SHP77 (cell line): Measurements from ENCODE around the gene FAM204A.

ENCODE experiments used
- DNase-seq, 2 experiments: peaks; one replicate each; lab custom pipeline; 2025; lab: John Stamatoyannopoulos, UW

Gene FAM204A

GRCh38 chr10:118341791-118342637 is at the start of gene FAM204A:
Gene FAM204A, minus strand, starts transcription at chr10:118342324. Its CDS starts 5,909 bp downstream, at chr10:118336415.
- peak; percentile 91 for DNase-seq

- DNase-seq = no peak
Measured at GRCh38 chr10:118383699-118384098, 41.6 kb upstream of the FAM204A start.

GRCh38 chr10:118383063-118383689 is 41.1 kb upstream of the FAM204A start:
- no peak for DNase-seq

- DNase-seq = no peak
Measured at GRCh38 chr10:118374404-118374803, 32.3 kb upstream of the FAM204A start.

- no peak for DNase-seq
Measured at GRCh38 chr10:118373786-118374185, 31.7 kb upstream of the FAM204A start.

- no peak for DNase-seq
Measured at GRCh38 chr10:118370499-118370898, 28.4 kb upstream of the FAM204A start.

GRCh38 chr10:118369641-118370205 is 27.6 kb upstream of the FAM204A start:
- peak; percentile 83 to 87 for DNase-seq

- no peak for DNase-seq
Measured at GRCh38 chr10:118365702-118366101, 23.6 kb upstream of the FAM204A start.

- no peak for DNase-seq
Measured at GRCh38 chr10:118362103-118362502, 20.0 kb upstream of the FAM204A start.

GRCh38 chr10:118358327-118358726 is 16.2 kb upstream of the FAM204A start:
- DNase-seq = no peak

GRCh38 chr10:118357841-118358240 is 15.7 kb upstream of the FAM204A start:
- no peak for DNase-seq

GRCh38 chr10:118356628-118357027 is 14.5 kb upstream of the FAM204A start:
- no peak for DNase-seq

GRCh38 chr10:118355234-118355633 is 13.1 kb upstream of the FAM204A start:
- DNase-seq = no peak

GRCh38 chr10:118349235-118349634 is 7.1 kb upstream of the FAM204A start:
- DNase-seq = no peak

GRCh38 chr10:118343549-118343948 is 1.4 kb upstream of the FAM204A start:
- no peak for DNase-seq

GRCh38 chr10:118343115-118343514 is 991 bp upstream of the FAM204A start:
- no peak for DNase-seq

GRCh38 chr10:118342638-118343020 is 505 bp upstream of the FAM204A start:
- no peak for DNase-seq

- no peak for DNase-seq
Measured at GRCh38 chr10:118340486-118340885, 1.6 kb downstream of the FAM204A start.

GRCh38 chr10:118339111-118339510 is 3.0 kb downstream of the FAM204A start:
- DNase-seq = no peak

- no peak for DNase-seq
Measured at GRCh38 chr10:118337356-118337755, 4.8 kb downstream of the FAM204A start.

GRCh38 chr10:118333871-118334270 is 8.3 kb downstream of the FAM204A start:
- DNase-seq = no peak

GRCh38 chr10:118332948-118333710 is 9.0 kb downstream of the FAM204A start:
- DNase-seq = peak in 1 of 2 experiments; percentile 16
